ENCODE measurements around the gene CTTN. TPM values are rescaled to one million over a fixed set of nuclear protein-coding genes. Genes with fewer than 3 reads are reported as not detected.

CTTN gene
- total RNA-seq, 1 donor from 2014 or later = 56.7 TPM

DNA sequence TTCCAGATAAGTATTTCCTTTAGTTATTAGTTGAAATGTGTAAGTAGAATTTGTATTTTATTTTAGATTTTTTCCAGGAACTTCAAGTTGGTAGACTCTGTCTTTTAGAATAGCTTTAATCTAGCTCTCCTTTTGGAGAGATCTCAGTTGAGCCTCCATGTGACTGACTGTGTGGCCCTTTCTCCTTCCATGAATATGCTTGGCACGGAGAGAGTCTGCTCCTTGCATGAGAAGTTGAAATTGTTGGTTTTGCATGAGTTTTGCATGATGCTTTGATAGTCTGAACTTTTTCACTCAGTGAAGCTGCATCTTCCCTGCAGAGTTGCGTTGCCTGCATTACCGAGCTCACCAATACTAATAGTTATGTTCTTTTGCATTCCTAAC, 32.8 kb upstream of the CTTN start:
- Mint-ChIP-seq H3K36me3 (ENCODE audit: low read depth) (peaks cover 50% of the 10 kb centered on the region), H3K27ac (peak overlapping the region; percentile 97), H3K9me3 (no peaks in the 10 kb centered on the region), H3K4me1 (peaks cover 25% of the 10 kb centered on the region), H3K27me3 (no peaks in the 10 kb centered on the region), H3K4me3 (peak overlapping the region; percentile 79)
- no peak for DNase-seq
- intact Hi-C loops (cut with micrococcal nuclease) = loop anchor here (1.0 to 2.0 kb wide), 3 partner anchors 33 to 163 kb away; partner anchors contain the start of genes CTTN, FADD and PPFIA1

DNA sequence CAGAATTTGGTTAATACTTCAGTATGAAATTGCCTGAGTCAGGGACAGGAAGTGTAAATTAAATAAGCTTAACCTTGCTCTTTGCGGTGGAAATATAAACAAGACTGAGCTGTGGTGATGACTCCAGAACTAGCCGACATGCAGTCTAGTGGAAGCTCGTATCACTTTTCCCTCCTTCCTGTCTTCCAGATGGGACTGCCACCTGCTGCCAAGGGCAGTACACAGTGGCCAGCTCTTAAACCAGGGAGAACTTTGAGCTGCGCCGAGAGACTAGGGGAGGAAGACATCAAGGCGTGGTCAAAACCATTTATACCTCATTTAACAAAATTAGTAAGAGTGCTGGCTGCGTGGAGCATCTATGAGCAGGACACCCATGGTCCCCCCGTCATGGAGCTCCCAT, 31.3 kb upstream of the CTTN start:
- no peaks in the 10 kb centered on the region for H3K27me3 Mint-ChIP-seq
- intact Hi-C loops (cut with micrococcal nuclease) = no loop called here

DNA sequence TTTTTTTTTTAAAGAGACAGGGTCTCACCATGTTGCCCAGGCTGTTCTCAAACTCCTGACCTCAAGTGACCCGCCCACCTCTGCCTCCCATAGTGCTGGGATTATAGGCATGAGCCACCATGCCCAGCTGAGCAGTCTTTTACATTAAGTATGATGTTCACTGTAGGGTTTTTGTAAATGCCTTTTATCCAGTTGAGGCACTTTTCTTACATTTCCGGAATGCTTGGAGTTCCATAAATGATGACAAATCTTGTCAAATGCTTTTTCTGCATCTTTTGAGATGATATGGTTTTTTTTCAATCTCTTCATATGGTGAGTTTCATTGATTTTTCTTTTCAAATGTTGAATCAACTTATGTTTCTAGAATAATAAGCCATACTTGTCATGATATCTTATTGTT, 29.4 kb upstream of the CTTN start:
- intact Hi-C loops (cut with micrococcal nuclease) = no loop called here
- Mint-ChIP-seq H3K4me3 (no peak overlapping the region), H3K36me3 (ENCODE audit: low read depth) (peaks cover 48% of the 10 kb centered on the region), H3K27ac (no peak overlapping the region), H3K27me3 (no peaks in the 10 kb centered on the region), H3K4me1 (peaks cover 25% of the 10 kb centered on the region), H3K9me3 (peaks cover 6% of the 10 kb centered on the region)
- DNase-seq = no peak

More for the DNA sequence above, 31.3 kb upstream of the CTTN start:
- DNase-seq = no peak
- peaks cover 45% of the 10 kb centered on the region for H3K36me3 Mint-ChIP-seq (ENCODE audit: low read depth)
- H3K4me1 Mint-ChIP-seq = peaks cover 25% of the 10 kb centered on the region
- H3K9me3 Mint-ChIP-seq = peaks cover 6% of the 10 kb centered on the region
- H3K27ac Mint-ChIP-seq = no peak overlapping the region
- no peak overlapping the region for H3K4me3 Mint-ChIP-seq

DNA sequence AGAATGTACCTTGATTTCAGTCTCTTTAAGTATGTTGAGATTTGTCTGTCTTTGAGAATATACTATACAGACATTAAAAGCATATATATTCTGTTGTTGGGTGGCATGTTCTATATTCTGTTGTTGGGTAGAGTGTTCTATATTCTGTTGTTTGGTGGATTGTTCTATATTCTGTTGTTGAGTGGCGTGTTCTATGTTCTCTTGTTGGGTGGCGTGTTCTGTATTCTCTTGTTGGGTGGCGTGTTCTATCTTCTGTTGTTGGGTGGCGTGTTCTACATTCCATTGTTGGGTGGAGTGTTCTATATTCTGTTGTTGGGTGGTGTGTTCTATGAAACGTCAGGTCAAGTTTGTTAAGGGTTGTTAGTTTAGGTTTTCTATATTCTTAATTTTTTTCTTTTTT, 27.1 kb upstream of the CTTN start:
- Mint-ChIP-seq H3K27ac (no peak overlapping the region), H3K36me3 (ENCODE audit: low read depth) (peaks cover 45% of the 10 kb centered on the region), H3K9me3 (peaks cover 6% of the 10 kb centered on the region), H3K4me3 (no peak overlapping the region), H3K4me1 (peaks cover 9% of the 10 kb centered on the region), H3K27me3 (no peaks in the 10 kb centered on the region)
- intact Hi-C loops (cut with micrococcal nuclease) = no loop called here
- no peak for DNase-seq

DNA sequence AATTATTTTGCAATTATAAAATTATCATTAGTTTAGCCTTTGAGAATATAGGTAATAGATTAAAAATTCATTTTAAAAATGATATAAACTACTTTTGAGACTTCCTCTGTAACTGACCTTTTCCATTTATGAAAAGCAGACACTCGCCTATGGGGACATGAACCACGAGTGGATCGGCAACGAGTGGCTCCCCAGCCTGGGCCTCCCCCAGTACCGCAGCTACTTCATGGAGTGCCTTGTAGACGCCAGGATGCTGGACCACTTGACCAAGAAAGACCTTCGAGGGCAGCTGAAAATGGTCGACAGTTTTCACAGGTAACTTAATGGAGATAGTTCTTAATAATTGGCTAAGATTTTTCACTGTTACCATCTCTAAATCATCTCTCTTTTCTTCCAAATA, 26.3 kb upstream of the CTTN start:
- Mint-ChIP-seq H3K27me3 (no peaks in the 10 kb centered on the region), H3K4me3 (no peak overlapping the region), H3K36me3 (ENCODE audit: low read depth) (peaks cover 50% of the 10 kb centered on the region), H3K27ac (no peak overlapping the region), H3K9me3 (peaks cover 6% of the 10 kb centered on the region), H3K4me1 (peaks cover 4% of the 10 kb centered on the region)
- intact Hi-C loops (cut with micrococcal nuclease) = no loop called here
- DNase-seq = no peak

DNA sequence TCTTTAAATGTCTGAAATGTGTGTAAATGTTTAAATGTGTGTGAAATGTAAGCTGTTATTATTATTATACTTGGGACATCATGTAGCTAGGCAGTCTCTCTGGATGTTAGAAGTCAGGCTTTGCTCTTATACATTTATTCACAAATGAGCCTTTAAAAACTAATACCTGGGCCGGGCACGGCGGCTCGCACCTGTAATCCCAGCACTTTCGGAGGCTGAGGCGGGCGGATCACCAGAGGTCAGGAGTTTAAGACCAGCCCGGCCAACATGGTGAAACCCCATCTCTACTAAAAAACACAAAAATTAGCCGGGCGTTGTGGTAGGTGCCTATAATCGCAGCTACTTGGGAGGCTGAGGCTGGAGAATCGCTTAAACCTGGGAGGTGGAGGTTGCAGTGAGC, 21.7 kb upstream of the CTTN start:
- Mint-ChIP-seq H3K36me3 (ENCODE audit: low read depth) (peaks cover 53% of the 10 kb centered on the region), H3K4me3 (no peak overlapping the region), H3K27me3 (no peaks in the 10 kb centered on the region), H3K4me1 (peaks cover 2% of the 10 kb centered on the region), H3K27ac (no peak overlapping the region), H3K9me3 (no peaks in the 10 kb centered on the region)
- intact Hi-C loops (cut with micrococcal nuclease) = no loop called here
- no peak for DNase-seq

DNA sequence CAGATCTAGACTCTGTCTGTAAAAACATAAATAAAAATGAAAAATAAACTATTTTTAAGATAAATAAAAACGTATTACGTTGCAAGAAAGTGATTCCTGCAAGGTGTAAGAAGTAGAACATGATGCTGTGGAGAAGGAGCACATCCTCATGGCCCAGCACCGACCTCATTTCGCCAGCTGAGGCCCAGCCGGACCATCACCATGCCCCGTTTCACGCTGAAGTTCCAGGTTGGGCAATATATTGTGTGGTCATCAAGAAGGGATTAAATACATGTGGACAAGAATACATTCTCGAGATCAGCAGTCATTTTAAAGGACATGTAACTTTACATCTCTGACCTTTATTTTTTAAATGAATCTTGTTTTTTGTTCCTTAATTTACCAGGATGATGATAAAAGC, 20.7 kb upstream of the CTTN start:
- H3K27me3 Mint-ChIP-seq = no peaks in the 10 kb centered on the region
- H3K36me3 Mint-ChIP-seq (ENCODE audit: low read depth) = peaks cover 53% of the 10 kb centered on the region
- no peak overlapping the region for H3K27ac Mint-ChIP-seq
- intact Hi-C loops (cut with micrococcal nuclease) = no loop called here
- no peak overlapping the region for H3K4me3 Mint-ChIP-seq
- H3K9me3 Mint-ChIP-seq = no peaks in the 10 kb centered on the region
- H3K4me1 Mint-ChIP-seq = peaks cover 2% of the 10 kb centered on the region
- no peak for DNase-seq

DNA sequence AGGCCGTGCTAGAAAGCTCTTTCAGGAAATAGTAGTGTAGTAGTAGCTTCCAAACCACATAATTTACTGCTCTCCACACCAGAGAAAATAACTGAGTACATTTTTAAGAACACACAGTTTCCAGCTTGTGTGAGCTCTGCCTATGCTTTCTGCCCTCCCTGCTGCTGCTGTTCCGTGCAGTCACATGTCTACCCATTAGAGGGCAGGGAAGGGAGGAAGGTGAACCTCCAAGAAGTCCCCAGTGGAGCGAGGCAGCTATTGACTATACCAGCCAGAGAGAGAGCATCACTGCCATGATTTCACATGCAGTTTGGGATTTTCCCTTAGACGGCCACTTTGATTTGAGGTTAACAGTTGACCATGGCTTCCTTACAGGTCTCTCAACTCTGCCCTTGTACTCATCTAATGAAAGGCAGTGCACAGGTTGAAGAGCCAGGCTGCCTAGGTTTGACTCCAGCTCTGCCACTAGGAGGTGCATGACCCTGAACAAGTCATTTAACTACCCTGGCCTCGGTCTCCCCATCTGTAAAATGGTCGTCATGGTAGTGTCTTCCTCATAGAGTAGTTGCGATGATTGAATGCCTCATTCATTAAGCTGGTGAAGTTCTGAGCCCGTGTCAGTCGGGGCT, 19.7 kb upstream of the CTTN start:
- peaks cover 2% of the 10 kb centered on the region for H3K4me1 Mint-ChIP-seq
- H3K36me3 Mint-ChIP-seq (ENCODE audit: low read depth) = peaks cover 46% of the 10 kb centered on the region
- intact Hi-C loops (cut with micrococcal nuclease) = no loop called here
- no peaks in the 10 kb centered on the region for H3K27me3 Mint-ChIP-seq
- no peak overlapping the region for H3K4me3 Mint-ChIP-seq
- DNase-seq = no peak
- no peak overlapping the region for H3K27ac Mint-ChIP-seq
- H3K9me3 Mint-ChIP-seq = no peaks in the 10 kb centered on the region

DNA sequence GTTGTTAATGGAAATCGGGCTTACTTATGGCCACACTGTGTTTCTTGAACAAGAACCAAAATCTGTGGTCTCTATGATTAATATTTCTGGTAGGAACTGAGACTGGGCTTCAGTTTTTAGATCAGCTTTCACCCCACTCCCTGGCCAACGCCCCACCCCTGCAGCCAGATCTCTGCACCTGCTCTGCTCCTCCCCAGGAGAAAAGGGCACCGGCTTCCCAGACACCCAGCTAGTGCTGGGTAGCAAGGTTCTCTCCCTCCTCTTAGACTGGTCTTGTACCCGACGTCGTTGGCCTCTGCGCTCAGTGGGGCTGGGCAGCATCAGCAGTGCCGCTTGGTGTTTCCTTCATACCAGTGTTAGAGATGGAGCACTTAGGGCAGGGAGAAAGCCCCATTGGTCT, 17.0 kb upstream of the CTTN start:
- H3K27me3 Mint-ChIP-seq = no peaks in the 10 kb centered on the region
- no peaks in the 10 kb centered on the region for H3K9me3 Mint-ChIP-seq
- intact Hi-C loops (cut with micrococcal nuclease) = no loop called here
- peaks cover 37% of the 10 kb centered on the region for H3K36me3 Mint-ChIP-seq (ENCODE audit: low read depth)
- no peak overlapping the region for H3K4me3 Mint-ChIP-seq
- DNase-seq = no peak
- peaks cover 2% of the 10 kb centered on the region for H3K4me1 Mint-ChIP-seq
- no peak overlapping the region for H3K27ac Mint-ChIP-seq

DNA sequence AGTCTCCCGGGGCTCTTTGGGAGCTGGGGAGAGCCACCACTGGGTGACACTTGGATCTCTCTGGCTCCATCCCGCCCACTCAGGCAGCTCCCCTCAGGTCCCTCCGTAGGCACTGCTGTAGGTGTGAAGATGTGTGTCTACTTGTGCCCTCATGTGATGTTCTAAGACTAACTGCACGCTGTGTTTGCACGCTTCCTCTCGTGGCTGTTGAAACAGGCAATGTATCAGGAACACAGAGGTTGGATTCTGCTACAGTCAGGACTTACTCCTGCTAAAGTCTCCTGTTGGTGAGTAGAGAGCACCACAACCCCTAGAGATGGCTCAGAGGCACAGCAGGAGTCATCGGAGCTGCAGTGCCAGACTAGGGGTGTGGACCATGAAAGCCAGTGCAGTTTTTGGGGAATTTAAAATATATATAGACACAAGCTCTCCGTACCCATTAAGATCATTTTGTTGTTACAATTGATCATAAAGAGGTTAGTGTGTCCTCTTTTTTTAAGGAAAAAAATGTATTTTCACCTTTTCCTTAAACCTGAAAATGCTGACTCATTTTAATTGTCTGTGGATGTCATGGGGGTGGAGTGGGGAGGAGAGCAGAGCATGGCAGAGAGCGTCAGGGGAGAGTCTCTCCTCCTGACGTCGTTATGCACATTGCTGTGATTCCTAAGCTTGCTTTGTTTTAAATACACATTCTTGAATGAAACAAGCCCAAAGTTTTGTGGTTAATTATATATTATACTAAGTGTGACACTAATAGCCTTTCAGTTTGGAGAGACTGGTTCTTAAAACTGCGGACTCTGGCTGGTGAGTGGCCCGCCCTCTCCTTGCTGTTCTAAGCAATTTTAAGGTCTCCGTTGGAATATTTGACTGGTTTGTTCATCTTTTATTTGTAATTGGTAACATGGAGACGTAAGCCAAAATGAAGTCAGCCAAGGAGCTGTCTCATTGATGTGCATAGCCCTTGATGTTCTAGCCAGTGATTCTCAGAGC, 16.2 kb upstream of the CTTN start:
- Mint-ChIP-seq H3K4me3 (no peak overlapping the region), H3K27me3 (no peaks in the 10 kb centered on the region), H3K36me3 (ENCODE audit: low read depth) (peaks cover 31% of the 10 kb centered on the region), H3K27ac (peak overlapping the region; percentile 45), H3K4me1 (peaks cover 2% of the 10 kb centered on the region), H3K9me3 (no peaks in the 10 kb centered on the region)
- DNase-seq = no peak
- intact Hi-C loops (cut with micrococcal nuclease) = no loop called here

DNA sequence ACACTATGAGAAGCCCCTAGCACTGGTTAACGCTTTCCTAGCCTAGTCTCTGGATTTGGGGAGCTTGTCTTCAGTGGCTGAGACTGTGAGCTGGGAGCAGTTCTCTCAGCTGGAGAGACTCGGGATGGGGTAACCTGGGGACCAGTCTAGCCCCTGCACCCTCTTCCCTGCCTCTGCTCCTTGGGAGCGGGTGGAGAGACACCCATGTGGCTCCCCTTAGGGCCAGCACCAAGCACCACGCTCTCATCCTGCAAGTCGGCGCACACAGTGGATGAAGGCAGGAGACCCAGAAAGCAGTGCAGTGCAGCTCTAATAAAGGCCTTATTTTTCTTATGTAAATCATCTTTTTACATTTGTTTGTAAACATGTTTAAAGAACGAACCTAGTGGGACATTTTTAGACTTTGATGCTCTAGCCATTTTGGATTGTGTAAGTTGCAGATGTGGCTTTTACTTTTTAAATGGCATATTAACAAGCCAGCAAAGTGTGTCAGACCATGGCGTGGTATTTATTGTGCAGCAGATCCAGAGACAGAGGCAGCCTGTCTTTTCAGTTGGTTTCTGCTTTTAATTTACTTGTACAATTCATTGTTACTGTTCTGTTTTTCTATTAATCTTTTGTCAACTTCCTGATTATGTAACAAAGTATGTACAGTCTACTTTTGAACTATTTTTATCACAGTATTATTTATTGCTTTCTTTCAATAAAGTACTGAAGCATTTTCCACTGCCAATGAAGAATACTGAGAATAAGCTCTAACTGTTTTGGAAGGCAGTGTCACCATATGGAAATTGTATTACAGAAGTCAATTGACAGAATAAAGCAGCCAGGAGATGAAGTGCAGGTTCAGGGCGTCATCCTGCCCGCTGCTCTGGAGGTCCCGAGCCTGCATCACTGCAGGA, 14.4 kb upstream of the CTTN start:
- H3K27me3 Mint-ChIP-seq = peaks cover 2% of the 10 kb centered on the region
- H3K27ac Mint-ChIP-seq = no peak overlapping the region
- DNase-seq = no peak
- intact Hi-C loops (cut with micrococcal nuclease) = no loop called here
- peaks cover 22% of the 10 kb centered on the region for H3K36me3 Mint-ChIP-seq (ENCODE audit: low read depth)
- no peaks in the 10 kb centered on the region for H3K4me1 Mint-ChIP-seq
- H3K4me3 Mint-ChIP-seq = no peak overlapping the region
- H3K9me3 Mint-ChIP-seq = no peaks in the 10 kb centered on the region

DNA sequence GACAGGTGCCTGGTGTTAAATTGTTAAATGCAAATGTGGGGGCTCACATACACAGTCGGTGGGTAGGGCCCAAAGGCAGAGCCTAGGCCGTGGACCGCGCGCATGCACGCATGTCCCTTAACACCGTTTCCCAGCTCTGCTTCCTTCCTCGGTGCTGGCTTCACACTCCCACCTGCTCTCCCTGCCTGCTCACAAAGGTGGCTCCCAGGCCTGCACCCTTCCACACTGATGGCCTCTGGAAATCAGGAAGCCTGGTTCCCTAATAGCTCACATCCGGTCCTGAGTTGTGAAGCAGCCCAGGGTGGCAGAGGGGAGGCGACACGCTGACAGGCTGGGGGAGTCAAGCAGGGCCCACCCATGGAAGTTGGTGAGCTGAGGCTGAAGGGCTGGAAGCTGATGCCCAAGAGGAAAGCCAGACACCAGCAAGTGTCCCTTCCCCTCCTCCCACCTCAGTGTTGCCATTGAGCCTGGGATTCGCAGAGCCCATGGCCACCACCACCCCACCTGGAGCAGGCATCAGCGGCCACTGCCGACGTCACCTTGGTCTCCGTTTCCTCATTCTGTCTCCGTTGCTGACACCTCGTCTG, 13.7 kb upstream of the CTTN start:
- H3K27ac Mint-ChIP-seq = no peak overlapping the region
- intact Hi-C loops (cut with micrococcal nuclease) = no loop called here
- peaks cover 21% of the 10 kb centered on the region for H3K36me3 Mint-ChIP-seq (ENCODE audit: low read depth)
- H3K27me3 Mint-ChIP-seq = peaks cover 2% of the 10 kb centered on the region
- no peak for DNase-seq
- H3K4me1 Mint-ChIP-seq = no peaks in the 10 kb centered on the region
- no peaks in the 10 kb centered on the region for H3K9me3 Mint-ChIP-seq
- H3K4me3 Mint-ChIP-seq = no peak overlapping the region

DNA sequence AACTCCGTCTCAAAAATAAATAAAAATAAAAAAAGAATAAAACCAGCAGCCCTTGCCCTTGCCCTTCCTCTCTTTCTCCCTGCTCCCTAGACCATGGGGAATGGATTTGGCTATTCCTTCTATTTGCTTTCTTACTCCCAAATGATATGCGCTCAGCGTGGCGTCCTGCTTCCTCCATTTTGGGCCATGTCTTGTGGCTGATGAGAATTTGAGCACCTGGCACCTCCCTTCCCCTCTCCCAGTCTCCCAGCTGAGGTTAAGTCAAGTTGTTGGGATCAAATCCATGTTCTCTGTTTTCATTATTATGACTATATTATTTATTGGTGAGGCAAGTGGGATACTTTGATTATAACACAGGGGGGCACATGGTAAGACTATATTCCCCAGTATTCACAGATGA, 10.8 kb upstream of the CTTN start:
- peaks cover 11% of the 10 kb centered on the region for H3K36me3 Mint-ChIP-seq (ENCODE audit: low read depth)

More for the DNA sequence above, 10.8 kb upstream of the CTTN start:
- no peak for DNase-seq
- intact Hi-C loops (cut with micrococcal nuclease) = no loop called here
- H3K4me1 Mint-ChIP-seq = no peaks in the 10 kb centered on the region
- no peak overlapping the region for H3K4me3 Mint-ChIP-seq
- no peak overlapping the region for H3K27ac Mint-ChIP-seq
- H3K27me3 Mint-ChIP-seq = peaks cover 5% of the 10 kb centered on the region
- H3K9me3 Mint-ChIP-seq = no peaks in the 10 kb centered on the region

Measured in activated CD4-positive, alpha-beta T cell treated with anti-CD3 and anti-CD28 coated beads, Interleukin-2, amount 10 ng/mL, durations not matched to agents 24 days and 14 days (primary cell).